ENCODE results near the gene WASHC2A.
A peak's percentile ranks its signal among the peaks of the same experiment; 100 is the strongest.
"Not testable (repeated sequence)": the region's sequence is repeated elsewhere in the genome, so short reads cannot be mapped to it uniquely, and the experiment has no call there.

The WASHC2A gene

DNA sequence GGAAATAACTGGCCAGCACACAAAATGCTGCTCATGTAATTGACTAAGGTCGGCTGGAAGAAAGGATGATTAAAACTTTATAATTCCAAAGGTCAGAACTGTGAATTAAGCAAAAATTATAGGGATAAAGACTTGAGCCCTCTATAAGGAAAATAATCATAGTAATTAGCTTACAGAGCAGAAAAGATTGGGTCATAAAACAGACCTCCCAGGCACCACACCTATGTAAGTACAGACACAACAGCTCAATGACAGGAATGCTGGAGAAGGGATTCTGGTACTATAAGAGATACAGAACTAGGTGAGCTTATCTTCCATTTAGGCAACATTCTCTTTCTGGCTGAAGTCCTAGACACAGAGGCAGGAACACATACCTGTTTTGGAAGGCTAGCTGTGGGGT, 9.0 kb upstream of the WASHC2A start:
- DNase-seq; H3K9me3 ChIP-seq (ENCODE audit: insufficient read depth, low read length, severe bottlenecking); H4K20me1 ChIP-seq (ENCODE audit: insufficient read depth, low read length); H3K36me3 ChIP-seq (ENCODE audit: insufficient read depth, low read length); H2AFZ ChIP-seq (ENCODE audit: low read depth, low read length); ATAC-seq (ENCODE audit: insufficient read depth, low read depth); H3K79me2 ChIP-seq (ENCODE audit: insufficient read depth, low read length); H3K9ac ChIP-seq (ENCODE audit: low read depth, low read length); H3K4me1 ChIP-seq (ENCODE audit: insufficient read depth, low read length); H3K27ac ChIP-seq (ENCODE audit: low read length); H3K4me2 ChIP-seq (ENCODE audit: insufficient read depth, low read length); H3K4me3 ChIP-seq (ENCODE audit: low read depth in 1 of 2, low read length in 2 of 2); H3K27me3 ChIP-seq (ENCODE audit: insufficient read depth, low read length, poor library complexity): not testable (repeated sequence)

DNA sequence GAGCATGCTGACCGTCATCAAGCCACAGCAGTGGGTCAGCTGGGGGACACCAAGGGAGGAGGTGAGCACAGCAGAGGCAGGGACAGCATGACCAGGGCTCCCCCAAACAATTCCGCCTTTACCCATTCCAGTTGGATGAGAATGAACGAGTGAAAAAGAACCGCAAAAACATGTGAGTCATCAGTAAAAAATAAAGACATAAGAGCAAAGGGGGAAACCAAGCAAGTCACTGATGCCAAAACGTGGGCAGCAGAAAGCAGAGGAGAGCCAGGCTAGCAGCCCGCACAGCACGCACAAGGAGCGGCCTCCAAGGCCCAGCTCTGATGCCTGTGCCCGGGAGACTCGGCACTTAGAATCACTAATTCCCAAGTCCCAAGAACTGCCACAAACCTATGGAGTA, 7.8 kb upstream of the WASHC2A start:
- not testable (repeated sequence) for H3K27ac ChIP-seq (ENCODE audit: low read length); H2AFZ ChIP-seq (ENCODE audit: low read depth, low read length); H3K4me2 ChIP-seq (ENCODE audit: insufficient read depth, low read length); DNase-seq; H3K4me3 ChIP-seq (ENCODE audit: low read depth in 1 of 2, low read length in 2 of 2); H3K9ac ChIP-seq (ENCODE audit: low read depth, low read length); H3K27me3 ChIP-seq (ENCODE audit: insufficient read depth, low read length, poor library complexity); H3K9me3 ChIP-seq (ENCODE audit: insufficient read depth, low read length, severe bottlenecking); H3K4me1 ChIP-seq (ENCODE audit: insufficient read depth, low read length); H3K79me2 ChIP-seq (ENCODE audit: insufficient read depth, low read length); H4K20me1 ChIP-seq (ENCODE audit: insufficient read depth, low read length); H3K36me3 ChIP-seq (ENCODE audit: insufficient read depth, low read length); ATAC-seq (ENCODE audit: insufficient read depth, low read depth)

DNA sequence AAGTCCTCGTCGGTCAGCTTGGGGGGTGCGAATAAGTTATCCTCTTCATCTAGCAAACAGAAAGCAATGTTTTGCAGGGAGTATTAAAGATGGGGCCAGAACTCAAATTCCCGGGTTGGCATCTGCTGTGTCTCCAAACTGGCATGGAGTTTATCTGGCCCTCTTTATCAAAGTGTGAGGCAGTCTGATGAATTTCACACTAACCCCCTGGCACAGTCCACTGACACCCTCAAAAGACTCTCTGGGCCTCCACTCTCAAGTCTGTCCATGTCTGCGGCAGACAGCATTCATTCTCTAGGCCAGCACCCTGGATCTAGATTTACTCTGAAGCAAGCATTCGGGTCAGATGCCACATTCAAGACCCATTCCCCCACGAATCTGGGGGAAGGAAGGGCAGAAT, 6.2 kb upstream of the WASHC2A start:
- not testable (repeated sequence) for H3K27ac ChIP-seq (ENCODE audit: low read length); H3K4me2 ChIP-seq (ENCODE audit: insufficient read depth, low read length); ATAC-seq (ENCODE audit: insufficient read depth, low read depth); H3K79me2 ChIP-seq (ENCODE audit: insufficient read depth, low read length); H2AFZ ChIP-seq (ENCODE audit: low read depth, low read length); H3K4me1 ChIP-seq (ENCODE audit: insufficient read depth, low read length); H3K9ac ChIP-seq (ENCODE audit: low read depth, low read length); DNase-seq; H3K9me3 ChIP-seq (ENCODE audit: insufficient read depth, low read length, severe bottlenecking); H3K4me3 ChIP-seq (ENCODE audit: low read depth in 1 of 2, low read length in 2 of 2); H3K36me3 ChIP-seq (ENCODE audit: insufficient read depth, low read length); H4K20me1 ChIP-seq (ENCODE audit: insufficient read depth, low read length); H3K27me3 ChIP-seq (ENCODE audit: insufficient read depth, low read length, poor library complexity)

DNA sequence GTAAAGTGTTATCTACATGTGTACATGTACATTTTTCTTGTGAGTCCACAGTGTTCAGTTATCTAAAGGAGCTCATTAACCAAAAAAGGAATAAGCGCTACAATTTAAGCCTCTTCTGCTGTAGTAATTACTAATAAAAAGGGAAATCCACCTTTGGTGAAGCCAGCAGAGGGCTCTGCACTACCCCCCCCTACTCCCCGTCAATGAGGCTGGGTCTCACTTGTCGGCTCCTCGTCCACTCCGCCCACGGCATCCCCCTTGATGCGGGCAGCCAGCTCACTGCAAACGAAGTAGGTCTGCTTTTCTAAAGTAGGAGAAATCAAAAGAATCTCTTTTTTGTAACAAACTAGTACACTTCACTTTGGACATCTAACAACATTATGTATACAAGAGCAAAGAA, 4.7 kb upstream of the WASHC2A start:
- Histone ChIP-seq H3K79me2 (ENCODE audit: insufficient read depth, low read length) (no peaks in the 10 kb centered on the region), H3K4me1 (ENCODE audit: insufficient read depth, low read length) (peaks cover 8% of the 10 kb centered on the region), H3K27ac (ENCODE audit: low read length) (no peak overlapping the region), H2AFZ (ENCODE audit: low read depth, low read length) (no peak overlapping the region), H3K27me3 (ENCODE audit: insufficient read depth, low read length, poor library complexity) (no peaks in the 10 kb centered on the region), H4K20me1 (ENCODE audit: insufficient read depth, low read length) (no peaks in the 10 kb centered on the region), H3K4me3 (ENCODE audit: low read depth in 1 of 2, low read length in 2 of 2) (no peak overlapping the region), H3K9ac (ENCODE audit: low read depth, low read length) (no peak overlapping the region), H3K9me3 (ENCODE audit: insufficient read depth, low read length, severe bottlenecking) (no peaks in the 10 kb centered on the region), H3K36me3 (ENCODE audit: insufficient read depth, low read length) (no peaks in the 10 kb centered on the region), H3K4me2 (ENCODE audit: insufficient read depth, low read length) (no peak overlapping the region)
- DNase-seq (no peak), ATAC-seq (ENCODE audit: insufficient read depth, low read depth) (no peak)
- TF ChIP-seq, protein P1, sequence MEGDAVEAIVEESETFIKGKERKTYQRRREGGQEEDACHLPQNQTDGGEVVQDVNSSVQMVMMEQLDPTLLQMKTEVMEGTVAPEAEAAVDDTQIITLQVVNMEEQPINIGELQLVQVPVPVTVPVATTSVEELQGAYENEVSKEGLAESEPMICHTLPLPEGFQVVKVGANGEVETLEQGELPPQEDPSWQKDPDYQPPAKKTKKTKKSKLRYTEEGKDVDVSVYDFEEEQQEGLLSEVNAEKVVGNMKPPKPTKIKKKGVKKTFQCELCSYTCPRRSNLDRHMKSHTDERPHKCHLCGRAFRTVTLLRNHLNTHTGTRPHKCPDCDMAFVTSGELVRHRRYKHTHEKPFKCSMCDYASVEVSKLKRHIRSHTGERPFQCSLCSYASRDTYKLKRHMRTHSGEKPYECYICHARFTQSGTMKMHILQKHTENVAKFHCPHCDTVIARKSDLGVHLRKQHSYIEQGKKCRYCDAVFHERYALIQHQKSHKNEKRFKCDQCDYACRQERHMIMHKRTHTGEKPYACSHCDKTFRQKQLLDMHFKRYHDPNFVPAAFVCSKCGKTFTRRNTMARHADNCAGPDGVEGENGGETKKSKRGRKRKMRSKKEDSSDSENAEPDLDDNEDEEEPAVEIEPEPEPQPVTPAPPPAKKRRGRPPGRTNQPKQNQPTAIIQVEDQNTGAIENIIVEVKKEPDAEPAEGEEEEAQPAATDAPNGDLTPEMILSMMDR (IDR thresholded peaks at IDR 0.05; ENCODE audit: borderline replicate concordance, extremely low read depth, low read length, poor library complexity, severe bottlenecking), result no peak
- no peak for TF ChIP-seq EZH2 (IDR thresholded peaks at IDR 0.05; ENCODE audit: borderline replicate concordance, low read depth, low read length, severe bottlenecking)

DNA sequence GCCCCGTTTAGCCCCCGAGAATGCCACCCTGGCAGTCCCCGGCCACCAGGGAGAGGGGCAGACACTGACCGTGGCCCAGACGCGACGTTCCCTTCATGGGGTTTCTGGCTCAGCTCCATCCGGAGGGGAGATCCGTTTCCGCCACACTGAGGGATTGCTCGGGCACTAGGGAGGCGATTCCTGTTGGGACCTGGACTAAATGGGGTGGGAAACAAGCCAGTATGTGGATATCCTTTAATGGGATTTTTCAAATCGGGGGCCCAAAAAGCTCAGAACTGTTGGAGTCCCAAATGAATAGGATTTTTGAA, 552 bp downstream of the WASHC2A start:
- not testable (repeated sequence) for H3K27me3 ChIP-seq (ENCODE audit: insufficient read depth, low read length, poor library complexity); H3K79me2 ChIP-seq (ENCODE audit: insufficient read depth, low read length); H3K9me3 ChIP-seq (ENCODE audit: insufficient read depth, low read length, severe bottlenecking); DNase-seq; H3K27ac ChIP-seq (ENCODE audit: low read length); H3K36me3 ChIP-seq (ENCODE audit: insufficient read depth, low read length); H2AFZ ChIP-seq (ENCODE audit: low read depth, low read length); H4K20me1 ChIP-seq (ENCODE audit: insufficient read depth, low read length)
- Histone ChIP-seq H3K4me3 (ENCODE audit: low read depth in 1 of 2, low read length in 2 of 2) (peak overlapping the region; percentile 20 to 80; a peak in 3 of 4 replicates), H3K4me2 (ENCODE audit: insufficient read depth, low read length) (peak overlapping the region; percentile 61), H3K4me1 (ENCODE audit: insufficient read depth, low read length) (peaks cover 23% of the 10 kb centered on the region), H3K9ac (ENCODE audit: low read depth, low read length) (peak overlapping the region; percentile 65)
- peak; percentile 38 for ATAC-seq (ENCODE audit: insufficient read depth, low read depth)

DNA sequence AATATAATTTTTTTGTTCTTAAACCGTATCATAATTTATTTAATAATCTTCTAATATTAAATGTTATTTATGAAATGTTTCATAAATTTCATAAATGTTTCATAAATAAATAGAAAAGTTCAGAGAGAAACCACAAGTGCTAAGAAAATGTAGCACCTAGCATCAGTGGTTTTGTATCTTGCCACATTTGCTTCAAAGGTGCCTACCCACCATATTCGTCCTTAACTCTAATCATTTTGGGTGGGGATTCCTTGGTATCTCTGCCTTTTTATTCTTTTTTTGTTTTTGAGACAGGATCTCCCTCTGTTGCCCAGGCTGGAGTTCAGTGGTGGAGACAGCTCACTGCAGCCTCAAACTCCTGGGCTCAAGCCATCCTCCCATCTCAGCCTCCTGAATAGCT, 7.4 kb downstream of the WASHC2A start:
- not testable (repeated sequence) for DNase-seq; H3K4me3 ChIP-seq (ENCODE audit: low read depth in 1 of 2, low read length in 2 of 2); ATAC-seq (ENCODE audit: insufficient read depth, low read depth); H3K4me1 ChIP-seq (ENCODE audit: insufficient read depth, low read length); H3K9me3 ChIP-seq (ENCODE audit: insufficient read depth, low read length, severe bottlenecking); H2AFZ ChIP-seq (ENCODE audit: low read depth, low read length); H3K27ac ChIP-seq (ENCODE audit: low read length); H4K20me1 ChIP-seq (ENCODE audit: insufficient read depth, low read length); H3K36me3 ChIP-seq (ENCODE audit: insufficient read depth, low read length); H3K4me2 ChIP-seq (ENCODE audit: insufficient read depth, low read length); H3K79me2 ChIP-seq (ENCODE audit: insufficient read depth, low read length); H3K27me3 ChIP-seq (ENCODE audit: insufficient read depth, low read length, poor library complexity); H3K9ac ChIP-seq (ENCODE audit: low read depth, low read length)

DNA sequence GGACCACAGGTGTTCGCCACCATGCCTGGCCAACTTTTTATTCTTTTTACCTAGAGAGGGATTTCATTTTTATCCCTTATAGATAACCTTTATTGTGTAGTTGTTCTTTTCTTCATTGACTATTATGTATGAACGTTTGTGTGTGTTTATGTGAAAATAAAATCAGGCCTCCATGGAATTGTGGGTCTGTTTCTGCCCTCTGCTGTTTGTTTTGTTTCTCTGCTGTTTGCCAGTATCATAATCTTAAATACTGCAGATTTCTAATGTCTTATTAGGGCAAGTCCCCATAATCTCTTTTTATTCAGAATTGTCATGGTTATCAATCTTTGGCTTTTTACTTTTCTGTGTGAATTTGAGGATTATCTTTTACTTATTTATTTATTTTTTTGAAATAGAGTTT, 7.8 kb downstream of the WASHC2A start:
- not testable (repeated sequence) for H2AFZ ChIP-seq (ENCODE audit: low read depth, low read length); H3K4me3 ChIP-seq (ENCODE audit: low read depth in 1 of 2, low read length in 2 of 2); H3K4me2 ChIP-seq (ENCODE audit: insufficient read depth, low read length); H3K9me3 ChIP-seq (ENCODE audit: insufficient read depth, low read length, severe bottlenecking); H3K36me3 ChIP-seq (ENCODE audit: insufficient read depth, low read length); H3K79me2 ChIP-seq (ENCODE audit: insufficient read depth, low read length); H4K20me1 ChIP-seq (ENCODE audit: insufficient read depth, low read length); H3K4me1 ChIP-seq (ENCODE audit: insufficient read depth, low read length); H3K27me3 ChIP-seq (ENCODE audit: insufficient read depth, low read length, poor library complexity); H3K9ac ChIP-seq (ENCODE audit: low read depth, low read length); H3K27ac ChIP-seq (ENCODE audit: low read length); ATAC-seq (ENCODE audit: insufficient read depth, low read depth); DNase-seq

DNA sequence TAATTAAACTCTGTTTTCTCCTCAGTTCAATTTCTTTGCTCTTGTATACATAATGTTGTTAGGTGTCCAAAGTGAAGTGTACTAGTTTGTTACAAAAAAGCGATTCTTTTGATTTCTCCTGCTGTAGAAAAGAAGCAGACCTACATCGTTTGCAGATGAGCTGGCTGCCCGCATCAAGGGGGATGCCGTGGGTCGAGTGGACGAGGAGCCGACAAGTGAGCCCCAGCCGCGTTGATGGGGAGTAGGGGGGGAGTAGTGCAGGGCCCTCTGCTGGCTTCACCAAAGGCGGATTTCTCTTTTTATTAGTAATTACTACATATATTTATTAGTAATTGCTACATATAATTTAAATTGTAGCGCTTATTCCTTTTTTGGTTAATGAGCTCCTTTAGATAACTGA, 23.6 kb downstream of the WASHC2A start:
- not testable (repeated sequence) for ATAC-seq (ENCODE audit: insufficient read depth, low read depth); H4K20me1 ChIP-seq (ENCODE audit: insufficient read depth, low read length); H2AFZ ChIP-seq (ENCODE audit: low read depth, low read length); H3K27me3 ChIP-seq (ENCODE audit: insufficient read depth, low read length, poor library complexity); DNase-seq; H3K9ac ChIP-seq (ENCODE audit: low read depth, low read length); H3K4me2 ChIP-seq (ENCODE audit: insufficient read depth, low read length); H3K9me3 ChIP-seq (ENCODE audit: insufficient read depth, low read length, severe bottlenecking); H3K36me3 ChIP-seq (ENCODE audit: insufficient read depth, low read length); H3K4me1 ChIP-seq (ENCODE audit: insufficient read depth, low read length); H3K27ac ChIP-seq (ENCODE audit: low read length); H3K4me3 ChIP-seq (ENCODE audit: low read depth in 1 of 2, low read length in 2 of 2); H3K79me2 ChIP-seq (ENCODE audit: insufficient read depth, low read length)

All from DND-41 (cell line).